ENCODE measurements around the gene SMARCC2. TPM values are rescaled to one million over a fixed set of nuclear protein-coding genes. Genes with fewer than 3 reads are reported as not detected.

The SMARCC2 gene
- total RNA-seq, 2 donors from 2014 or later = 45.0 to 70.2 TPM

- TF ChIP-seq CTCF (IDR thresholded peaks at IDR 0.05) = no peak
- no peak for DNase-seq (ENCODE audit: low spot score)
- Histone ChIP-seq H3K4me3 (no peak overlapping the region), H3K4me1 (peaks cover 0 to 18% of the 10 kb centered on the region in 2 donors), H3K9me3 (no peaks in the 10 kb centered on the region), H3K36me3 (peaks cover 64% of the 10 kb centered on the region), H3K27me3 (no peaks in the 10 kb centered on the region), H3K27ac (peak overlapping the region; percentile 67 to 74)
These were observed 46.1 kb downstream of the SMARCC2 start for GRCh38 chr12:56143217-56143616.

GRCh38 chr12:56141946-56142784, 47.1 kb downstream of the SMARCC2 start:
- DNase-seq (ENCODE audit: low spot score) = no peak
- peak overlapping the region in 1 of 2 donors; percentile 74 for H3K27ac ChIP-seq
- no peaks in the 10 kb centered on the region for H3K9me3 ChIP-seq
- no peak overlapping the region for H3K4me3 ChIP-seq
- TF ChIP-seq CTCF (IDR thresholded peaks at IDR 0.05) = no peak
- peaks cover 0 to 16% of the 10 kb centered on the region in 2 donors for H3K4me1 ChIP-seq
- peaks cover 75% of the 10 kb centered on the region for H3K36me3 ChIP-seq
- H3K27me3 ChIP-seq = no peaks in the 10 kb centered on the region

- DNase-seq (ENCODE audit: low spot score) = no peak
- Histone ChIP-seq H3K27ac (no peak overlapping the region), H3K9me3 (no peaks in the 10 kb centered on the region), H3K4me3 (no peak overlapping the region), H3K36me3 (peaks cover 88% of the 10 kb centered on the region), H3K4me1 (peaks cover 0 to 2% of the 10 kb centered on the region in 2 donors), H3K27me3 (no peaks in the 10 kb centered on the region)
- no peak for TF ChIP-seq CTCF (IDR thresholded peaks at IDR 0.05)
These were observed 51.3 kb downstream of the SMARCC2 start for GRCh38 chr12:56137853-56138571.

- H3K9me3 ChIP-seq = no peaks in the 10 kb centered on the region
- DNase-seq (ENCODE audit: low spot score) = no peak
- H3K27me3 ChIP-seq = no peaks in the 10 kb centered on the region
- TF ChIP-seq CTCF (IDR thresholded peaks at IDR 0.05) = no peak
- H3K4me3 ChIP-seq = no peak overlapping the region
- H3K36me3 ChIP-seq = peaks cover 79% of the 10 kb centered on the region
- H3K4me1 ChIP-seq = peaks cover 0 to 6% of the 10 kb centered on the region in 2 donors
- H3K27ac ChIP-seq = no peak overlapping the region
These were observed 54.4 kb downstream of the SMARCC2 start for GRCh38 chr12:56134897-56135296.

GRCh38 chr12:56130876-56131275, 58.4 kb downstream of the SMARCC2 start:
- Histone ChIP-seq H3K27ac (no peak overlapping the region), H3K36me3 (peaks cover 40% of the 10 kb centered on the region), H3K9me3 (no peaks in the 10 kb centered on the region), H3K27me3 (no peaks in the 10 kb centered on the region), H3K4me1 (peaks cover 0 to 36% of the 10 kb centered on the region in 2 donors), H3K4me3 (no peak overlapping the region)
- DNase-seq (ENCODE audit: low spot score) = no peak
- no peak for TF ChIP-seq CTCF (IDR thresholded peaks at IDR 0.05)
